ENCODE results near the gene NRG3. TPM values are rescaled to one million over a fixed set of nuclear protein-coding genes. Genes with fewer than 3 reads are reported as not detected.
"Not testable (repeated sequence)": the region's sequence is repeated elsewhere in the genome, so short reads cannot be mapped to it uniquely, and the experiment has no call there.

The NRG3 gene
- total and polyA plus RNA-seq, 8 donors = 0.14 to 0.59 (median 0.25) TPM; not detected in 2

GRCh38 chr10:82041018-82041417 lies 166.0 kb downstream of the NRG3 start:
- H3K4me3 ChIP-seq = no peak overlapping the region
- WGBS, 2 donors = 85 to 100% methylated on average over 2 of the region's 2 CpGs
- no peak for ATAC-seq
- TF ChIP-seq CTCF (IDR thresholded peaks at IDR 0.05) = no peak
- no peak overlapping the region for H3K27ac ChIP-seq
- intact Hi-C loops (cut with DNase I) = no loop called here
- H3K36me3 ChIP-seq = no peaks in the 10 kb centered on the region
- FAIRE-seq = no peak
- no peaks in the 10 kb centered on the region for H3K9me3 ChIP-seq
- DNase-seq = no peak
- H3K4me1 ChIP-seq = no peaks in the 10 kb centered on the region
- no peaks in the 10 kb centered on the region for H3K27me3 ChIP-seq

GRCh38 chr10:82056391-82056790 lies 181.4 kb downstream of the NRG3 start:
- intact Hi-C loops (cut with DNase I) = no loop called here
- FAIRE-seq (no peak), ATAC-seq (no peak), DNase-seq (no peak)
- H3K4me1 ChIP-seq = no peaks in the 10 kb centered on the region
- H3K36me3 ChIP-seq = no peaks in the 10 kb centered on the region
- 60 to 85% methylated on average over 1 of the region's 1 CpG for WGBS, 2 donors
- no peak overlapping the region for H3K4me3 ChIP-seq
- H3K27ac ChIP-seq = no peak overlapping the region
- H3K27me3 ChIP-seq = no peaks in the 10 kb centered on the region
- H3K9me3 ChIP-seq = no peaks in the 10 kb centered on the region
- TF ChIP-seq CTCF (IDR thresholded peaks at IDR 0.05) = no peak

- intact Hi-C loops (cut with DNase I); H3K4me3 ChIP-seq; ATAC-seq; H3K9me3 ChIP-seq; H3K4me1 ChIP-seq; H3K27me3 ChIP-seq; H3K27ac ChIP-seq; DNase-seq; FAIRE-seq; H3K36me3 ChIP-seq: not testable (repeated sequence)
- WGBS, 2 donors = 75 to 87% methylated on average over 6 of the region's 6 CpGs
These were observed 192.2 kb downstream of the NRG3 start for GRCh38 chr10:82067192-82067591.

DNA sequence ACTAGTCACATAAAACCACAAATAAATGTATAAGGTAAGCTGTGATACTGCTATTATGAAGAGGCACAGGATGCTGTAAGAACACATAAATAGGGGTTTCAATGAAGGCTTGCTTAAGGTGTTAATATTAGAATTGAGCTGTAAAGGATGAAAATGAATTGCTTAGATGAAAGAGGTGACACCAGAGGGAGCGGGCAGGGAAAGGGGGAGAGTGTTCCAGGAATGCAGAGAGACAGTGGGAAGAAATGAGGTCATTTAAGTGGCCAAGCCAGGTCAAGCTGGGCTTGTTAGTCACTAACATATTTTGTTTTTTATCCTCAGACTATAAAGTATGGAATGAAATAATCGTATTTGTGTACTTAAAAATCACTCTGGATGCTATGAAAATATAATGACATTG lies 193.5 kb downstream of the NRG3 start:
- Histone ChIP-seq H3K27ac (no peak overlapping the region), H3K36me3 (no peaks in the 10 kb centered on the region), H3K4me3 (no peak overlapping the region), H3K27me3 (no peaks in the 10 kb centered on the region), H3K4me1 (no peaks in the 10 kb centered on the region), H3K9me3 (no peaks in the 10 kb centered on the region)
- no peak for DNase-seq
- no peak for FAIRE-seq
- WGBS, 2 donors = 63 to 65% methylated on average over 2 of the region's 2 CpGs
- no peak for TF ChIP-seq CTCF (IDR thresholded peaks at IDR 0.05)
- intact Hi-C loops (cut with DNase I) = no loop called here
- no peak for ATAC-seq

GRCh38 chr10:82071231-82071630 lies 196.2 kb downstream of the NRG3 start:
- ATAC-seq = no peak
- intact Hi-C loops (cut with DNase I) = no loop called here
- no peaks in the 10 kb centered on the region for H3K9me3 ChIP-seq
- FAIRE-seq = no peak
- H3K27ac ChIP-seq = no peak overlapping the region
- 54 to 76% methylated on average over 2 of the region's 2 CpGs for WGBS, 2 donors
- no peaks in the 10 kb centered on the region for H3K36me3 ChIP-seq
- DNase-seq = no peak
- TF ChIP-seq CTCF (IDR thresholded peaks at IDR 0.05) = no peak
- H3K4me1 ChIP-seq = no peaks in the 10 kb centered on the region
- no peak overlapping the region for H3K4me3 ChIP-seq
- H3K27me3 ChIP-seq = no peaks in the 10 kb centered on the region

- H3K36me3 ChIP-seq = no peaks in the 10 kb centered on the region
- intact Hi-C loops (cut with DNase I) = no loop called here
- DNase-seq (no peak), ATAC-seq (no peak), FAIRE-seq (no peak)
- H3K4me3 ChIP-seq = no peak overlapping the region
- no peak overlapping the region for H3K27ac ChIP-seq
- no peak for TF ChIP-seq CTCF (IDR thresholded peaks at IDR 0.05)
- no peaks in the 10 kb centered on the region for H3K27me3 ChIP-seq
- no peaks in the 10 kb centered on the region for H3K4me1 ChIP-seq
- WGBS, 2 donors = 79 to 80% methylated on average over 4 of the region's 4 CpGs
- H3K9me3 ChIP-seq = no peaks in the 10 kb centered on the region
These were observed 197.1 kb downstream of the NRG3 start for GRCh38 chr10:82072124-82072523.
